Skeletal muscle satellite cell (primary cell): Measurements from ENCODE around the gene PRKAG3.

ENCODE experiments used
- H3K27me3 ChIP-seq: 2 replicates; pipeline ENCODE4 v1.7.0; 2013; ENCODE audit warnings: low read length; ENCODE audit not compliant: control insufficient read depth, insufficient read depth
- H3K36me3 ChIP-seq: 2 replicates; pipeline ENCODE4 v1.7.0; 2013; ENCODE audit warnings: mild to moderate bottlenecking, control low read depth, low read length; ENCODE audit not compliant: insufficient read depth
- H3K4me1 ChIP-seq: 2 replicates; pipeline ENCODE4 v1.7.0; 2013; ENCODE audit warnings: low read length; ENCODE audit not compliant: control insufficient read depth, insufficient read depth
- H3K4me2 ChIP-seq: 2 replicates; pipeline ENCODE4 v1.7.0; 2013; ENCODE audit warnings: mild to moderate bottlenecking, low read length
- H3K4me3 ChIP-seq: 2 replicates; pipeline ENCODE4 v1.7.0; 2013; ENCODE audit warnings: low read length
- H3K9ac ChIP-seq: 2 replicates; pipeline ENCODE4 v1.7.0; 2013; ENCODE audit warnings: mild to moderate bottlenecking, low read depth, low read length, moderate library complexity
- H3K9me3 ChIP-seq: replicated peaks from 2 replicates; pipeline ENCODE4 v1.7.0; 2013; ENCODE audit warnings: mild to moderate bottlenecking, control low read depth, low read length

Gene PRKAG3

DNA sequence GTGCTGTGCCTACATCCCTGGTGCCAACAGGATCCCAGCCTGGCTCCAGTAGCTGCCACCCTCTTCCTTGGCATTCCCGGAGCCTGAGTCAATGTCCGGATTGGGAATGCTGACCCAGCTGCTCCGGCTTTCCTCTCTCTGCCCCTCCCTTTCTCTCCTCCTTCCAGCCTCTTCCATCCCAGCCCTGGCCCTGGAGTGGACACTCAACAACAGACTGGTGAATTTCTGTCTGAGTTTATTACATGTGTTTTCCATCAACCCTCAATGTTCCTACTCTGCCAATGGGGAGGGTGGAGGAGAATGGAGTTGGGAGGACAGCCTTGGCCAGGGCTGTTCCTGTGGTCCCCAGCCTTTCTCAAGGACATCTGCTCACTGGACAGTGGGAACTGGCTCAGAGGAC, 917 bp upstream of the PRKAG3 start:
- Histone ChIP-seq H3K4me3 (peak overlapping the region; percentile 33), H3K4me2 (peak overlapping the region; percentile 65), H3K27me3 (peaks cover 33% of the 10 kb centered on the region), H3K4me1 (peaks cover 35% of the 10 kb centered on the region), H3K36me3 (no peaks in the 10 kb centered on the region), H3K9ac (peak overlapping the region; percentile 37), H3K9me3 (no peaks in the 10 kb centered on the region)

GRCh38 chr2:218832081-218832480, 478 bp upstream of the PRKAG3 start:
- H3K9me3 ChIP-seq = no peaks in the 10 kb centered on the region
- H3K36me3 ChIP-seq = no peaks in the 10 kb centered on the region
- peak overlapping the region; percentile 52 for H3K9ac ChIP-seq
- H3K4me2 ChIP-seq = peak overlapping the region; percentile 65
- H3K4me3 ChIP-seq = peak overlapping the region; percentile 33
- peaks cover 35% of the 10 kb centered on the region for H3K4me1 ChIP-seq
- peaks cover 33% of the 10 kb centered on the region for H3K27me3 ChIP-seq

DNA sequence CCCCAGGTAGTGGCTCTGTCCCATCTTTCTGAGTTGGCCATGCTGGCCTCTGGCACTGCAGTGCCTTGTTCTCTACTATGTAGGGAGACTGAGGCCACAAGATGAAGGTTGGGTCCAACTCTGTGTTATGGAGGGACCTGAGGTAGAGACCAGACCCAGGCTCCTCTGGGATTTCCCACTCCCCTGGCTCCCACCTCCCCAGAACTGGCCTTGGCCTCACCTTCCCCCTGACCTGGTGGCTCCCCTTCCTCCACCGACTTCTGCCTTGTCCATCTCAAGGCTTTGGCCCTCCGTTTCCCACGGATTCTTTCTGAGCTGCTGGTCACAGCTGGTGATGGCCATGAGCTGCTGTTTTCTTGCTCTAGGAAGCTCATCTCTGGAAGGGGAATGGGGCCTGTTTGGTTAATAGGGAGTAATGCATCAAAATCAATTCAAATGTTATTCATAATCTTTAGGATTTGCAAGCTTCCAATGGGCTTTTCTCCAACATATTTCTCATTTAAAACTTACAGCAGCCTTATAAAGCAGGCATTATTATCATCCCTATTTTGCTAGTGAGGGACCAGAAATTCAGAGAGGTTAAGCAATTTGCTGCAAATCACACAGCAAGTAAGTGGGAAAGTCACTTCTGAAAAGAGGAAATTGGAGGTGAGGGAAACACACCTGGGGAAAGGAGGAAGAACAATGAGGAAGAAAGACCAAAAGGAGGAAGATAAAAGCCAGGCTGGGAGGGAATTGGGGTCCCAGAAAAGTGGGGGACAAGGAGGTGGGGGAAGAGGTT, 887 bp downstream of the PRKAG3 start:
- Histone ChIP-seq H3K9me3 (no peaks in the 10 kb centered on the region), H3K4me2 (peak overlapping the region; percentile 65), H3K4me1 (peaks cover 35% of the 10 kb centered on the region), H3K36me3 (no peaks in the 10 kb centered on the region), H3K9ac (no peak overlapping the region), H3K4me3 (no peak overlapping the region), H3K27me3 (peaks cover 33% of the 10 kb centered on the region)

- H3K9me3 ChIP-seq = no peaks in the 10 kb centered on the region
- no peak overlapping the region for H3K4me2 ChIP-seq
- H3K27me3 ChIP-seq = peaks cover 30% of the 10 kb centered on the region
- no peak overlapping the region for H3K9ac ChIP-seq
- peaks cover 35% of the 10 kb centered on the region for H3K4me1 ChIP-seq
- no peaks in the 10 kb centered on the region for H3K36me3 ChIP-seq
- H3K4me3 ChIP-seq = no peak overlapping the region
Observed at GRCh38 chr2:218829868-218830451, 1.6 kb downstream of the PRKAG3 start.

DNA sequence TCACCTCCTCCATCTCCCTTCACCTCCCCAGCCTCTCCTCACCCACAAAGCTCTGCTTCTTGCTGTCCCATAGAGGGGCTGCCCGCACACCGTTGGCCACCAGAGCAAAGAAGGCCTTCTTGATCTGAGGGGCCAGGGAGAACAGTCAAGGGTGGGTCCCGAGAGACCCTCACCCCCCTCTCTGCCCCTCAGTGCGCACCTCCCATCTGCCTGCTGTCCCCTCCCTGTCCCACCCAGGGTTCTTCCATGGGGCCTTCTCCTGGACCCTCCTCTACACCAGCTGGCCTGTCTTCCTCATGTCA, 3.2 kb downstream of the PRKAG3 start:
- Histone ChIP-seq H3K36me3 (no peaks in the 10 kb centered on the region), H3K4me1 (peaks cover 35% of the 10 kb centered on the region), H3K4me2 (no peak overlapping the region), H3K27me3 (peaks cover 22% of the 10 kb centered on the region), H3K4me3 (no peak overlapping the region), H3K9me3 (no peaks in the 10 kb centered on the region), H3K9ac (no peak overlapping the region)

GRCh38 chr2:218827701-218828476, 3.7 kb downstream of the PRKAG3 start:
- Histone ChIP-seq H3K9me3 (no peaks in the 10 kb centered on the region), H3K9ac (no peak overlapping the region), H3K4me2 (no peak overlapping the region), H3K27me3 (peaks cover 22% of the 10 kb centered on the region), H3K4me1 (peaks cover 29% of the 10 kb centered on the region), H3K4me3 (no peak overlapping the region), H3K36me3 (no peaks in the 10 kb centered on the region)

DNA sequence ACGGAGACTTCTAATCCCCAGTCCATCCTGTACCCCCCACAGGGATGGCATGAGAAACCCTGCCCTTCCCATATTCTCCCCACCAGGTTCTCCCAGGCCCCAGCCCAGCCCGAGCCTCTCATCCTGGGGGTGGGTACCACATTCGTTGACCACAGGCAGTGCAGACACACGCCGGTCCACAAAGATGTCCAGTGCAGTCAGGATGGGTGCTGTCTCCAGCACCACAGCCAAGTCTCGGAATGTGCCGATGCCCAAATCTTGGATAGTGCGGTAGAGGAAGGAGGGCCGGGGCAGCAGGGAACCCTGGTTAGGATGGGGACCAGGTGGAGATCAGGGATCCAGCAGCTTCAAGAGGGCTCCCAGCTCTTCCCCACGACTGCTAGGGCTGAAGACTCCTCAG, 4.8 kb downstream of the PRKAG3 start:
- Histone ChIP-seq H3K27me3 (peaks cover 13% of the 10 kb centered on the region), H3K4me2 (no peak overlapping the region), H3K4me1 (peaks cover 18% of the 10 kb centered on the region), H3K9me3 (no peaks in the 10 kb centered on the region), H3K36me3 (no peaks in the 10 kb centered on the region), H3K9ac (no peak overlapping the region), H3K4me3 (no peak overlapping the region)

DNA sequence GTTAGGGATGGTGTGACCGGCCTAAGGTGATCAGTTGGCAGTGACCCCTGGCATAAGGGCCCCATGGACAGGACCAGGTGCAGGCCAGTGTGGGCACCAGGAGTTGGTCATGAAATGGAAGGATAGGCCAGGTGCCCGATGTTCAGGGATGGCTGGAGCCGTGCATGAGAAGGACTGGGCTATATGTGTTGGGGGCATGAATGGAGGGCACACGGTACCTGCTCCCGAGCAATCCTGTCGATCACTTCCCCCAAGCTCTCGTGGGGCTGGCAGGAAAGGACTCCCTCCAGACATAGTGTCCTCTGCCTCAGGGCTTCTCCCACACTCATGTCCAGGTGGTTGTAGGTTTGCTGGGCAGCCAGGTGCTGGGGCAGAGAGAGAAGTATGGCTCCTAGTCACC, 7.6 kb downstream of the PRKAG3 start:
- no peak overlapping the region for H3K9ac ChIP-seq
- no peaks in the 10 kb centered on the region for H3K9me3 ChIP-seq
- H3K4me1 ChIP-seq = peaks cover 8% of the 10 kb centered on the region
- peaks cover 4% of the 10 kb centered on the region for H3K27me3 ChIP-seq
- H3K4me2 ChIP-seq = no peak overlapping the region
- H3K4me3 ChIP-seq = no peak overlapping the region
- H3K36me3 ChIP-seq = no peaks in the 10 kb centered on the region

GRCh38 chr2:218823196-218823855, 8.3 kb downstream of the PRKAG3 start:
- Histone ChIP-seq H3K4me1 (peaks cover 8% of the 10 kb centered on the region), H3K4me3 (no peak overlapping the region), H3K9me3 (no peaks in the 10 kb centered on the region), H3K9ac (no peak overlapping the region), H3K27me3 (peaks cover 4% of the 10 kb centered on the region), H3K36me3 (no peaks in the 10 kb centered on the region), H3K4me2 (no peak overlapping the region)

- peaks cover 8% of the 10 kb centered on the region for H3K4me1 ChIP-seq
- no peaks in the 10 kb centered on the region for H3K36me3 ChIP-seq
- H3K4me2 ChIP-seq = no peak overlapping the region
- no peak overlapping the region for H3K9ac ChIP-seq
- H3K4me3 ChIP-seq = no peak overlapping the region
- H3K9me3 ChIP-seq = no peaks in the 10 kb centered on the region
- H3K27me3 ChIP-seq = peaks cover 4% of the 10 kb centered on the region
Observed at GRCh38 chr2:218822622-218823021, 9.0 kb downstream of the PRKAG3 start.

- Histone ChIP-seq H3K36me3 (no peaks in the 10 kb centered on the region), H3K4me2 (no peak overlapping the region), H3K9ac (no peak overlapping the region), H3K4me1 (peaks cover 8% of the 10 kb centered on the region), H3K9me3 (no peaks in the 10 kb centered on the region), H3K4me3 (no peak overlapping the region), H3K27me3 (peaks cover 4% of the 10 kb centered on the region)
Observed at GRCh38 chr2:218821605-218822211, 9.9 kb downstream of the PRKAG3 start.
